ENCODE results near the gene NRN1.

The NRN1 gene

GRCh38 chr6:5995658-5995948 lies 11.1 kb downstream of the NRN1 start:
- no peak for DNase-seq
- peaks cover 91% of the 10 kb centered on the region for H3K27me3 Mint-ChIP-seq (ENCODE audit: low read depth, poor library complexity)
- no peaks in the 10 kb centered on the region for H3K36me3 Mint-ChIP-seq (ENCODE audit: low read depth)
- peaks cover 17% of the 10 kb centered on the region for H3K9me3 Mint-ChIP-seq
- TF ChIP-seq CTCF (IDR thresholded peaks at IDR 0.05) = no peak
- peak overlapping the region; percentile 91 for H3K4me3 Mint-ChIP-seq
- H3K4me1 Mint-ChIP-seq = peaks cover 69% of the 10 kb centered on the region
- H3K27ac Mint-ChIP-seq = no peak overlapping the region

GRCh38 chr6:5994999-5995657 lies 11.6 kb downstream of the NRN1 start:
- H3K4me3 Mint-ChIP-seq = peak overlapping the region; percentile 91
- H3K36me3 Mint-ChIP-seq (ENCODE audit: low read depth) = no peaks in the 10 kb centered on the region
- no peak overlapping the region for H3K27ac Mint-ChIP-seq
- H3K9me3 Mint-ChIP-seq = peaks cover 13% of the 10 kb centered on the region
- H3K4me1 Mint-ChIP-seq = peaks cover 71% of the 10 kb centered on the region
- DNase-seq = no peak
- peaks cover 87% of the 10 kb centered on the region for H3K27me3 Mint-ChIP-seq (ENCODE audit: low read depth, poor library complexity)
- TF ChIP-seq CTCF (IDR thresholded peaks at IDR 0.05) = no peak

- peak; percentile 19 for DNase-seq
- no peaks in the 10 kb centered on the region for H3K36me3 Mint-ChIP-seq (ENCODE audit: low read depth)
- H3K9me3 Mint-ChIP-seq = peaks cover 12% of the 10 kb centered on the region
- peaks cover 69% of the 10 kb centered on the region for H3K4me1 Mint-ChIP-seq
- no peak overlapping the region for H3K27ac Mint-ChIP-seq
- H3K27me3 Mint-ChIP-seq (ENCODE audit: low read depth, poor library complexity) = peaks cover 82% of the 10 kb centered on the region
- no peak for TF ChIP-seq CTCF (IDR thresholded peaks at IDR 0.05)
- H3K4me3 Mint-ChIP-seq = peak overlapping the region; percentile 91
Observed at GRCh38 chr6:5994234-5994998, 12.3 kb downstream of the NRN1 start.

GRCh38 chr6:5992551-5993225 lies 14.0 kb downstream of the NRN1 start:
- no peak for TF ChIP-seq CTCF (IDR thresholded peaks at IDR 0.05)
- Mint-ChIP-seq H3K27ac (no peak overlapping the region), H3K36me3 (ENCODE audit: low read depth) (no peaks in the 10 kb centered on the region), H3K4me3 (no peak overlapping the region), H3K27me3 (ENCODE audit: low read depth, poor library complexity) (peaks cover 75% of the 10 kb centered on the region), H3K9me3 (peaks cover 8% of the 10 kb centered on the region), H3K4me1 (peaks cover 55% of the 10 kb centered on the region)
- DNase-seq = peak; percentile 27

- Mint-ChIP-seq H3K4me3 (no peak overlapping the region), H3K9me3 (peaks cover 8% of the 10 kb centered on the region), H3K4me1 (peaks cover 41% of the 10 kb centered on the region), H3K27me3 (ENCODE audit: low read depth, poor library complexity) (peaks cover 58% of the 10 kb centered on the region), H3K36me3 (ENCODE audit: low read depth) (no peaks in the 10 kb centered on the region), H3K27ac (no peak overlapping the region)
- no peak for DNase-seq
- TF ChIP-seq CTCF (IDR thresholded peaks at IDR 0.05) = no peak
Observed at GRCh38 chr6:5990786-5991185, 15.9 kb downstream of the NRN1 start.
